H1 (cell line): Measurements from ENCODE around the gene AP1S3. TPM values are rescaled to one million over a fixed set of nuclear protein-coding genes. Genes with fewer than 3 reads are reported as not detected.

Experiments
- CTCF ChIA-PET: fragments of 300-600 bp; sonication (Branson Sonifier 250); formaldehyde crosslinking; loops from one replicate; lab custom pipeline; 2021; ENCODE audit not compliant: partially characterized antibody; lab: Charles Lee
- POLR2A ChIA-PET: fragments of 300-600 bp; sonication (Branson Sonifier 250); formaldehyde crosslinking; loops from one replicate; lab custom pipeline; 2021; ENCODE audit warnings: inconsistent platforms; ENCODE audit not compliant: partially characterized antibody; lab: Charles Lee
- DNase-seq, 2 experiments: peaks; one replicate each; pipeline versions ENCODE4 v3.0.0 to v3.0.0-alpha.2; 2010 to 2022; ENCODE audit warnings: low spot score in 2 of 2, low read depth in 1 of 2, mixed read lengths in 1 of 2
- FAIRE-seq: peaks from 2 replicates; lab custom pipeline; 2011; peaks lifted over from hg19 to GRCh38; lab: Jason Lieb, UNC
- H2AFZ ChIP-seq: 2 replicates; pipeline ENCODE4 v1.8.1; 2012; ENCODE audit warnings: low read length, inconsistent platforms
- H2AK5ac ChIP-seq: 2 replicates; pipeline ENCODE4 v1.6.1; 2013; ENCODE audit warnings: low read depth, low read length
- H2BK120ac ChIP-seq: replicated peaks from 2 replicates; pipeline ENCODE3; 2013; ENCODE audit warnings: low read depth, low read length, inconsistent platforms
- H2BK12ac ChIP-seq: 2 replicates; pipeline ENCODE4 v1.6.1; 2013; ENCODE audit warnings: low read depth, low read length
- H2BK15ac ChIP-seq: 2 replicates; pipeline ENCODE4 v1.6.1; 2013; ENCODE audit warnings: low read length
- H2BK20ac ChIP-seq: 2 replicates; pipeline ENCODE4 v1.6.1; 2013; ENCODE audit warnings: low read length
- H2BK5ac ChIP-seq: 2 replicates; pipeline ENCODE4 v1.6.1; 2013; ENCODE audit warnings: low read depth, low read length
- H3K14ac ChIP-seq: 2 replicates; pipeline ENCODE4 v1.6.1; 2013; ENCODE audit warnings: inconsistent platforms; ENCODE audit not compliant: insufficient read length
- H3K18ac ChIP-seq: 2 replicates; pipeline ENCODE4 v1.6.1; 2013; ENCODE audit warnings: low read length; ENCODE audit errors: extremely low read depth
- H3K23ac ChIP-seq: 2 replicates; pipeline ENCODE4 v1.6.1; 2013; ENCODE audit warnings: inconsistent platforms; ENCODE audit not compliant: insufficient read length
- H3K23me2 ChIP-seq: 2 replicates; pipeline ENCODE4 v1.6.1; 2013; ENCODE audit warnings: low read depth, low read length
- H3K27ac ChIP-seq: 2 replicates; pipeline ENCODE4 v1.6.1; 2011; ENCODE audit warnings: low read depth, low read length, inconsistent platforms
- H3K27me3 ChIP-seq, 4 experiments: replicated peaks in 1 of 4; 1 replicate in 1 of 4; 2 replicates in 3 of 4; pipeline versions ENCODE4 v1.6.1 to v1.8.1; 2011 to 2013; ENCODE audit warnings: low read length in 3 of 4, mild to moderate bottlenecking in 3 of 4, inconsistent platforms in 2 of 4, mixed read lengths in 2 of 4, moderate library complexity in 1 of 4; ENCODE audit not compliant: control insufficient read depth in 3 of 4, insufficient read depth in 3 of 4; ENCODE audit errors: extremely low read depth in 1 of 4
- H3K36me3 ChIP-seq, 4 experiments: 2 replicates each; pipeline versions ENCODE4 v1.6.1 to v1.8.1; 2011 to 2013; ENCODE audit warnings: mild to moderate bottlenecking in 4 of 4, low read length in 3 of 4, moderate library complexity in 2 of 4, control low read depth in 1 of 4, inconsistent platforms in 1 of 4; ENCODE audit not compliant: insufficient read depth in 4 of 4, control insufficient read depth in 2 of 4
- H3K4ac ChIP-seq: replicated peaks from 2 replicates; pipeline ENCODE3; 2013; ENCODE audit warnings: low read length, low read depth, mixed read lengths, inconsistent platforms; ENCODE audit not compliant: insufficient read length
- H3K4me1 ChIP-seq, 4 experiments: replicated peaks in 1 of 4; 1 replicate in 1 of 4; 2 replicates in 3 of 4; pipeline versions ENCODE4 v1.6.1 to v1.8.1; 2011 to 2013; ENCODE audit warnings: low read length in 3 of 4, inconsistent platforms in 2 of 4, mixed read lengths in 1 of 4; ENCODE audit not compliant: insufficient read depth in 4 of 4, control insufficient read depth in 3 of 4
- H3K4me2 ChIP-seq, 2 experiments: 2 replicates each; pipeline versions ENCODE4 v1.6.1 to v1.8.1; 2011 to 2013; ENCODE audit warnings: low read depth in 2 of 2, low read length in 2 of 2, control low read depth in 1 of 2, inconsistent platforms in 1 of 2, mild to moderate bottlenecking in 1 of 2; ENCODE audit not compliant: insufficient read depth in 1 of 2
- H3K4me3 ChIP-seq, 4 experiments: fragments of 200-600, 300-600 bp in 1 of 4; sonication (generic), shearing (Covaris generic), sonication (Bioruptor Twin) in 1 of 4; 2 replicates each; pipeline versions ENCODE4 v1.5.1 to v1.8.1; 2011 to 2016; ENCODE audit warnings: low read length in 4 of 4, low read depth in 3 of 4, control low read depth in 2 of 4, inconsistent platforms in 2 of 4, mild to moderate bottlenecking in 2 of 4, mixed read lengths in 1 of 4, moderate library complexity in 1 of 4; ENCODE audit not compliant: insufficient read depth in 2 of 4; ENCODE audit errors: extremely low read depth in 1 of 4
- H3K56ac ChIP-seq: replicated peaks from 2 replicates; pipeline ENCODE3; 2013; ENCODE audit warnings: low read depth, mild to moderate bottlenecking, mixed read lengths, low read length, inconsistent platforms; ENCODE audit not compliant: insufficient read length
- H3K79me1 ChIP-seq: 2 replicates; pipeline ENCODE4 v1.6.1; 2013; ENCODE audit warnings: low read depth, low read length, control low read depth
- H3K79me2 ChIP-seq, 2 experiments: 2 replicates each; pipeline versions ENCODE4 v1.6.1 to v1.8.1; 2012 to 2013; ENCODE audit warnings: low read length in 2 of 2, mild to moderate bottlenecking in 2 of 2, inconsistent platforms in 1 of 2; ENCODE audit not compliant: insufficient read depth in 2 of 2, control insufficient read depth in 1 of 2
- H3K9ac ChIP-seq, 4 experiments: replicated peaks in 1 of 4; 1 replicate in 1 of 4; 2 replicates in 3 of 4; pipeline versions ENCODE4 v1.6.1 to v1.8.1; 2011 to 2013; ENCODE audit warnings: low read depth in 3 of 4, low read length in 3 of 4, control low read depth in 2 of 4, mild to moderate bottlenecking in 2 of 4, moderate library complexity in 2 of 4, inconsistent platforms in 1 of 4; ENCODE audit errors: extremely low read depth in 1 of 4
- H3K9me3 ChIP-seq, 2 experiments: 2 replicates each; pipeline versions ENCODE4 v1.6.1 to v1.8.1; 2012 to 2013; ENCODE audit warnings: mild to moderate bottlenecking in 2 of 2, moderate library complexity in 2 of 2, control low read depth in 1 of 2, inconsistent platforms in 1 of 2, low read depth in 1 of 2, low read length in 1 of 2, mixed read lengths in 1 of 2; ENCODE audit not compliant: insufficient read depth in 2 of 2
- H4K20me1 ChIP-seq, 2 experiments: replicated peaks in 1 of 2; 2 replicates each; pipeline versions ENCODE3 to v1.8.1; 2011 to 2013; ENCODE audit warnings: inconsistent platforms in 2 of 2, low read length in 2 of 2, mild to moderate bottlenecking in 1 of 2; ENCODE audit not compliant: insufficient read depth in 2 of 2, control insufficient read depth in 1 of 2
- H4K5ac ChIP-seq: 2 replicates; pipeline ENCODE4 v1.6.1; 2013; ENCODE audit warnings: low read length, low read depth, mixed read lengths, inconsistent platforms; ENCODE audit not compliant: insufficient read length
- H4K8ac ChIP-seq: 2 replicates; pipeline ENCODE4 v1.8.0; 2013; ENCODE audit warnings: mild to moderate bottlenecking, moderate library complexity, low read length, inconsistent platforms; ENCODE audit not compliant: insufficient read depth; ENCODE audit errors: extremely low read depth
- H4K91ac ChIP-seq: replicated peaks from 2 replicates; pipeline ENCODE3; 2013; ENCODE audit warnings: low read length, mixed read lengths, inconsistent platforms; ENCODE audit not compliant: insufficient read length
- BCL11A ChIP-seq, 2 experiments: IDR thresholded peaks; one replicate each; pipeline ENCODE4 v1.6.1; 2011; ENCODE audit warnings: low read depth in 2 of 2, low read length in 2 of 2, mild to moderate bottlenecking in 2 of 2
- EP300 ChIP-seq, 2 experiments: IDR thresholded peaks; 1 replicate in 1 of 2; 2 replicates in 1 of 2; pipeline ENCODE4 v1.6.1; 2011 to 2012; ENCODE audit warnings: low read depth in 2 of 2, low read length in 2 of 2, mild to moderate bottlenecking in 2 of 2, borderline replicate concordance in 1 of 2, inconsistent platforms in 1 of 2, moderate library complexity in 1 of 2
- GTF2F1 ChIP-seq: IDR thresholded peaks from 2 replicates; pipeline ENCODE4 v1.6.1; 2012; ENCODE audit warnings: low read depth, low read length, improper control_type of control experiment, borderline replicate concordance
- HDAC6 ChIP-seq: IDR thresholded peaks from one replicate; pipeline ENCODE4 v1.7.1; 2012; ENCODE audit warnings: low read depth, mild to moderate bottlenecking, inconsistent platforms, low read length, moderate library complexity
- MAFK ChIP-seq: IDR thresholded peaks from 2 replicates; pipeline ENCODE4 v1.6.1; 2012; ENCODE audit warnings: low read depth, mild to moderate bottlenecking, improper control_type of control experiment, low read length
- POU5F1 ChIP-seq: IDR thresholded peaks from 2 replicates; pipeline ENCODE4 v1.6.1; 2011; ENCODE audit warnings: low read depth, mild to moderate bottlenecking, low read length, moderate library complexity
- RBBP5 ChIP-seq: IDR thresholded peaks from 2 replicates; pipeline ENCODE4 v1.7.1; 2012; ENCODE audit warnings: low read depth, mild to moderate bottlenecking, inconsistent platforms, low read length, moderate library complexity, borderline replicate concordance
- RXRA ChIP-seq: IDR thresholded peaks from 2 replicates; pipeline ENCODE4 v1.6.1; 2011; ENCODE audit warnings: low read depth, mild to moderate bottlenecking, low read length, moderate library complexity; ENCODE audit not compliant: insufficient read depth
- SAP30 ChIP-seq: fragments of 300-600 bp; sonication (generic); IDR thresholded peaks from 2 replicates; pipeline ENCODE4 v1.7.1; 2012; ENCODE audit warnings: low read length, moderate library complexity, mild to moderate bottlenecking, inconsistent platforms; ENCODE audit not compliant: insufficient read depth, insufficient replicate concordance
- SP1 ChIP-seq: IDR thresholded peaks from 2 replicates; pipeline ENCODE4 v1.6.1; 2011; ENCODE audit warnings: low read depth, low read length
- TBP ChIP-seq: IDR thresholded peaks from 2 replicates; pipeline ENCODE4 v1.6.1; 2011; ENCODE audit warnings: low read depth, low read length, improper control_type of control experiment
- YY1 ChIP-seq: IDR thresholded peaks from 2 replicates; pipeline ENCODE4 v1.6.1; 2011; ENCODE audit warnings: low read depth, mild to moderate bottlenecking, low read length
- WGBS, 2 experiments: shearing (Covaris generic) in 1 of 2; methylation state at CpG; one replicate each; pipeline versions ENCODE4 v1.1.6 to v1.1.7; 2013 to 2015; ENCODE audit warnings: low lambda C conversion rate in 2 of 2, mixed read lengths in 2 of 2, inconsistent platforms in 1 of 2, low coverage in 1 of 2, missing lambda C conversion rate in 1 of 2; ENCODE audit not compliant: insufficient replicate concordance in 2 of 2, insufficient coverage in 1 of 2, insufficient read length in 1 of 2; ENCODE audit errors: extremely low coverage in 1 of 2, missing lambda C conversion rate in 1 of 2; 5-methylcytosine and 5-hydroxymethylcytosine counted together
- polyA plus RNA-seq, 7 experiments: library from polyadenylated mRNA; depleted of rRNA in 3 of 7; stranded (reverse) in 5 of 7; unstranded in 2 of 7; fragments of >200 nt in 5 of 7; fragments of 200-250 nt in 2 of 7; gene quantifications; 1 replicate in 5 of 7; 2 replicates in 1 of 7; 4 replicates in 1 of 7; pipeline versions ENCODE4 v1.2.1 to v1.2.3, GENCODE V29; 2011 to 2013; ENCODE audit warnings: missing spikeins in 2 of 7, mixed read lengths in 2 of 7
- total RNA-seq: library from RNA; stranded (reverse); fragmentation: NEBNext Ultra II Directional; extraction: Animal tissue kit (Norgen Biotek cat#: 25700); gene quantifications from 2 replicates; pipeline ENCODE4 v1.2.1, GENCODE V29; 2021
- TF ChIP-seq, protein P1 (sequence below): IDR thresholded peaks from 2 replicates; pipeline ENCODE4 v1.6.1; 2011; ENCODE audit warnings: low read length, improper control_type of control experiment

Gene AP1S3
- total and polyA plus RNA-seq, 2 of the 8 experiments (the other 6 are each of a cell fraction or from before 2014, with no cell fraction given), result 3.9 to 20.2 TPM

DNA sequence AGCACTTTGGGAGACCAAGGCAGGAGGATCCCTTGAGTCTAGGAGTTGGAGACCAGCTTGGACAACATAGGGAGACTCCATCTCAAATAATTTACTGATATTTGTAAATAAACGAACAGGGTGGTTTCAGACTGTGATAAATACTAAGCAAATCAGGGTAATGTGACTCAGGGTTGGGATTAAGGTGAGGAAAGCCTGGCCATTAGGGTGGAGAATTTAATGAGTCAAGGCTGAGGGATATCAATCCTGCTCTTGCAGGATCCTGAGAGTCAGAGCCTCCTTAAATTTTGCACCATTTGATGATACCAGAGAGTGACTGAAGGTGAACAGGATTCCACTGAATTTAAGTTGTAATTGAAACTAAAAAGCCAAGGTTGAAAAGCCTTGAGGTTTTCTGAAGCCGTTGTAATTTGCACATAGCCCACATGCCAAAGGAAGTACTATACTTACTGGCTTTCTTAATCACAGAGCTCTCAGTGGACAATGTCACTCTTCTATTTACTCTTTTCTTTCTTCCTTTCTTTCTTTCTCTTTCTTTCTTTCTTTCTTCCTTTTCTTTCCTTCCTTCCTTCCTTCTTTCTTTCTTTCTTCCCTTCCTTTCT is 28.6 kb upstream of the AP1S3 start:
- DNase-seq (no peak), FAIRE-seq (no peak)
- no peak for TF ChIP-seq RXRA
- no peak for TF ChIP-seq RBBP5
- TF ChIP-seq SAP30, result no peak
- TF ChIP-seq GTF2F1, result no peak
- TF ChIP-seq, protein P1, sequence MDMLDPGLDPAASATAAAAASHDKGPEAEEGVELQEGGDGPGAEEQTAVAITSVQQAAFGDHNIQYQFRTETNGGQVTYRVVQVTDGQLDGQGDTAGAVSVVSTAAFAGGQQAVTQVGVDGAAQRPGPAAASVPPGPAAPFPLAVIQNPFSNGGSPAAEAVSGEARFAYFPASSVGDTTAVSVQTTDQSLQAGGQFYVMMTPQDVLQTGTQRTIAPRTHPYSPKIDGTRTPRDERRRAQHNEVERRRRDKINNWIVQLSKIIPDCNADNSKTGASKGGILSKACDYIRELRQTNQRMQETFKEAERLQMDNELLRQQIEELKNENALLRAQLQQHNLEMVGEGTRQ, result no peak
- TF ChIP-seq SP1, result no peak
- TF ChIP-seq BCL11A (IDR thresholded peaks at IDR 0.05; ENCODE audit: low read depth in 2 of 2, low read length in 2 of 2), result no peak
- TF ChIP-seq POU5F1, result no peak
- TF ChIP-seq HDAC6, result no peak
- no peak for TF ChIP-seq YY1
- no peak for TF ChIP-seq TBP
- TF ChIP-seq MAFK, result no peak
- no peak for TF ChIP-seq EP300 (IDR thresholded peaks at IDR 0.05; ENCODE audit: borderline replicate concordance in 1 of 2, low read depth in 2 of 2, low read length in 2 of 2)

More for the DNA sequence above, 28.6 kb upstream of the AP1S3 start:
- H2BK12ac ChIP-seq, result no peak overlapping the region
- no peak overlapping the region for H3K56ac ChIP-seq
- no peaks in the 10 kb centered on the region; a peak in 1 of 8 replicates for H3K36me3 ChIP-seq
- no peak overlapping the region for H4K8ac ChIP-seq
- no peaks in the 10 kb centered on the region for H3K79me2 ChIP-seq
- POLR2A ChIA-PET, result no interaction called here
- no peak overlapping the region for H2AFZ ChIP-seq
- no peak overlapping the region for H2AK5ac ChIP-seq
- no peaks in the 10 kb centered on the region for H3K9me3 ChIP-seq
- no peaks in the 10 kb centered on the region for H3K4me1 ChIP-seq
- H4K20me1 ChIP-seq, result no peaks in the 10 kb centered on the region
- no peak overlapping the region for H3K14ac ChIP-seq
- H4K91ac ChIP-seq, result no peak overlapping the region
- no peak overlapping the region for H2BK120ac ChIP-seq
- no peak overlapping the region for H3K4me2 ChIP-seq
- H3K23ac ChIP-seq, result no peak overlapping the region
- H3K4ac ChIP-seq, result no peak overlapping the region
- H3K27me3 ChIP-seq, result no peaks in the 10 kb centered on the region
- H3K4me3 ChIP-seq, result no peak overlapping the region
- no peak overlapping the region for H2BK20ac ChIP-seq
- H3K18ac ChIP-seq, result no peak overlapping the region
- H3K23me2 ChIP-seq, result no peaks in the 10 kb centered on the region
- CTCF ChIA-PET, result interaction anchor here (0.6 to 0.9 kb wide), 2 partner anchors 23 to 135 kb away, joined by 3 to 6 read pairs; no protein-coding TSS in a partner anchor
- H2BK5ac ChIP-seq, result no peak overlapping the region
- H3K79me1 ChIP-seq, result no peaks in the 10 kb centered on the region
- no peak overlapping the region for H3K27ac ChIP-seq
- H3K9ac ChIP-seq, result no peak overlapping the region
- no peak overlapping the region for H2BK15ac ChIP-seq
- H4K5ac ChIP-seq, result no peak overlapping the region
- 86% methylated on average over 2 of the region's 2 CpGs; no CpG with 5 or more reads in 1 of the 2 experiments for WGBS, 2 experiments
